ENCODE data around the gene MCRS1.
A peak's percentile ranks its signal among the peaks of the same experiment; 100 is the strongest.

MCRS1 gene

DNA sequence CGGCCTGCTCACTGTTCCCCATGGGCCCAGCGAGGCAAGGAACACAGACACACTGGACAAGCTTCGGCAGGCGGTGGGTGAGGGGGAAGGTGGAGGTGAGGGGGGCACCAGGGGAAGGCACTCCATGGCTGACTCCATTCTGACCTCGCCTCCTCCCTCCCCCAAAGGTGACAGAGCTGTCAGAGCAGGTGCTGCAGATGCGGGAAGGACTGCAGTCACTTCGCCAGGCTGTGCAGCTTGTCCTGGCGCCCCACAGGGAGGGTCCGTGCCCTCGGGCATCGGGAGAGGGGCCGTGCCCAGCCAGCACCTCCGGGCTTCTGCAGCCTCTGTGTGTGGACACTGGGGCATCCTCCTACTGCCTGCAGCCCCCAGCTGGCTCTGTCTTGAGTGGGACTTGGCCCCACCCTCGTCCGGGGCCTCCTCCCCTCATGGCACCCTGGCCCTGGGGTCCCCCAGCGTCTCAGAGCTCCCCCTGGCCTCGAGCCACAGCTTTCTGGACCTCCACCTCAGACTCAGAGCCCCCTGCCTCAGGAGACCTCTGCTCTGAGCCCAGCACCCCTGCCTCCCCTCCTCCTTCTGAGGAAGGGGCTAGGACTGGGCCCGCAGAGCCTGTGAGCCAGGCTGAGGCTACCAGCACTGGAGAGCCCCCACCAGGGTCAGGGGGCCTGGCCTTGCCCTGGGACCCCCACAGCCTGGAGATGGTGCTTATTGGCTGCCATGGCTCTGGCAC lies 10.6 kb downstream of the MCRS1 start:
- DNase-seq (ENCODE audit: insufficient read length, low spot score): no peak
- TF ChIP-seq TAF1 (IDR thresholded peaks at IDR 0.05; ENCODE audit: low read depth, low read length) (no peak), POLR2AphosphoS5 (IDR thresholded peaks at IDR 0.05; ENCODE audit: low read depth, low read length) (no peak), PAX5 (IDR thresholded peaks at IDR 0.05; ENCODE audit: insufficient read depth, low read length, severe bottlenecking) (no peak), SPI1 (IDR thresholded peaks at IDR 0.05; ENCODE audit: low read depth, low read length) (no peak), POLR2A (IDR thresholded peaks at IDR 0.05; ENCODE audit: low read depth, low read length) (no peak; the same call in 1 of the 2 replicates), POU2F2 (IDR thresholded peaks at IDR 0.05; ENCODE audit: low read depth, low read length) (no peak)
- no peak for FAIRE-seq

DNA sequence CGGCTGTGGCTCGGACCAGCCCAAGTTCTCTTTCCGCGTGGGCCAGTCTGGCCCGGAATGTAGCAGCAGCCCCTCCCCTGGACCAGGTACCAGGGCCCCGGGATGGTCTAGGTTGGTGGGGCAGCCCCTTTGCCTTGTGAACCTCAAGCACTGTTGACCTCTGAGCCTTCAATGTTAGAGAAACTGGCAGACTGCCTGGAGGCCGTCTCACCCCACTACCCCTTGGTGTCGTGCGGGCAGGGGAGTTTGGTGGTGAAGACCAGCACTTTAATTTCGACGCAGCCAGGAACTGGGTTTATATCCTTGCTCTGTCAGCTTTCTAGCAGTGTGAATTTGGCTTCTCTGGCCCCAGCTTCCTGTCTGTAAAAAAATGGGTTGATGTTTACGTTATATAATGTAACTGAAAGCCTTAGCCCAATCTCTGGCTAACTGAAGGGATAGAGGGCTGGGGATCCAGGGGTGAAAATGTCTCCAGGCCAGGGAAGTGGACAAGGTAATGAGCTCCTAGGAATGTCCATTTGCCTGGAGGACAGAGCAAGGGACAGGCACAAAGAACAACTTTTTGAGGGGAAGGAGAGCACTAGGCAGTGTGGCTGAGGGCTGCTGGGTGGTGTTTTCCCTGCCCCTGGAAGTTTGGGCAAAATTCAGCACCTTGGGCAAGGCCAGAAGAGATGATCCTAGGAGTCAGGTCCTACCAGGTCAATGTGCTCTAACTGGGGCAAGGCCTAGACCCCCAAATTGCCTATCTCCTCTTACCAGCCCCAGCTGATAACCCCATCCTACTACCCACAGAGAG lies 11.4 kb downstream of the MCRS1 start:
- TF ChIP-seq POLR2A (IDR thresholded peaks at IDR 0.05; ENCODE audit: low read depth, low read length) (0 out of 2 replicates have a peak, but pooled peaks have one; percentile 32), POU2F2 (IDR thresholded peaks at IDR 0.05; ENCODE audit: low read depth, low read length) (no peak)
- DNase-seq (ENCODE audit: insufficient read length, low spot score) (no peak), FAIRE-seq (no peak)

DNA sequence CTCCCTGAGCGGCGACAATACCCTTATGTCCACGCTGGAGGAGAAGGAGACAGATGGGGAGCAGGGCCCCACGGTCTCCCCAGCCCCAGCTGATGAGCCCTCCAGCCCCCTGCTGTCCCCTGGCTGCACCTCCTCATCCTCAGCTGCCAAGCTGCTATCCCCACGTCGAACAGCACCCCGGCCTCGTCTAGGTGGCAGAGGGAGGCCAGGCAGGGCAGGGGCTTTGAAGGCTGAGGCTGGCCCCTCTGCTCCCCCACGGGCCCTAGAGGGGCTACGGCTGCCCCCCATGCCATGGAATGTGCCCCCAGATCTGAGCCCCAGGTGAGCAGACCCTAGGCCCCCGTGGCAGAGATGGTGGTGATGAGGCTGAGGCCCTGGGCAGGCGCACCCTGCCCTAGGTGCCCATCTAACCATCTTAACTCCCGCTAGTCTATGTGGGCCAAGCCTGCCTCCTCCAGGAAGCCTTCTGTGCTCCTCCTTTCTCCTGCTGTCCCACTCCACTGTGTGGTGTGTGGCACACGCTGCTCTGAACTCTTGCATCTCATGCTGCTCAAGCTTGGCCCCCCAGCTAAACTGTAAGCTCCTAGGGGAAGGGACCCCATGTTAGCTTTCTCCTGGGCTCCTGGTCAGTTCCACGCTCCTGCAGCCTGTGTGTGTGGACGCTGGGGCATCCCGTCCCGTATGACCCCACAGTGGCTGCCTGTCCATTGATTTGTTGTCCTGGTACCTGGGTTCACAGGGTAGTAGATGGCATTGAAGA lies 12.1 kb downstream of the MCRS1 start:
- TF ChIP-seq SPI1 (IDR thresholded peaks at IDR 0.05; ENCODE audit: low read depth, low read length): no peak
- no peak for TF ChIP-seq POU2F2 (IDR thresholded peaks at IDR 0.05; ENCODE audit: low read depth, low read length)
- TF ChIP-seq POLR2AphosphoS5 (IDR thresholded peaks at IDR 0.05; ENCODE audit: low read depth, low read length): peak; percentile 38; the same call in 1 of the 2 replicates
- FAIRE-seq: no peak
- DNase-seq (ENCODE audit: insufficient read length, low spot score): no peak

DNA sequence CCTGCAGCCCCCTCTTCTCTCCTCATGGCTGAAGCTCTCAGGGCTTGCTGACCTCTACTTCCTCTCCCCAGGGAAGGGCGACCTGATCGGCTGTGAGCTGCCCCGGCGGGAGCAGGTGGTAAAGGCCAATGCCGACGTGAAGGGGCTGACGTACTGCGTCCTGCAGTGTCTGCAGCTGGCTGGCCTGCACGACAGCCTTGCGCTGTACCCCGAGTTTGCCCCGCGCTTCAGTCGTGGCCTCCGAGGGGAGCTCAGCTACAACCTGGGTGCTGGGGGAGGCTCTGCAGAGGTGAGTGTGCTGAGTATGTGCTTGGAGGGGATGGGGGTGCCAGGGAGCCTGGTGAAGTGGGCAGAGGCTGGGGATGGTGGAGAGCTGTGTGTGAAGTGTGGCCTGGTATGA lies 13.7 kb downstream of the MCRS1 start:
- TF ChIP-seq POLR2AphosphoS5 (IDR thresholded peaks at IDR 0.05; ENCODE audit: low read depth, low read length): no peak
- TF ChIP-seq TAF1 (IDR thresholded peaks at IDR 0.05; ENCODE audit: low read depth, low read length): no peak
- no peak for TF ChIP-seq SPI1 (IDR thresholded peaks at IDR 0.05; ENCODE audit: low read depth, low read length)
- TF ChIP-seq PAX5 (IDR thresholded peaks at IDR 0.05; ENCODE audit: insufficient read depth, low read length, severe bottlenecking): no peak
- TF ChIP-seq POLR2A (IDR thresholded peaks at IDR 0.05; ENCODE audit: low read depth, low read length): no peak
- DNase-seq (ENCODE audit: insufficient read length, low spot score) (no peak), FAIRE-seq (no peak)

DNA sequence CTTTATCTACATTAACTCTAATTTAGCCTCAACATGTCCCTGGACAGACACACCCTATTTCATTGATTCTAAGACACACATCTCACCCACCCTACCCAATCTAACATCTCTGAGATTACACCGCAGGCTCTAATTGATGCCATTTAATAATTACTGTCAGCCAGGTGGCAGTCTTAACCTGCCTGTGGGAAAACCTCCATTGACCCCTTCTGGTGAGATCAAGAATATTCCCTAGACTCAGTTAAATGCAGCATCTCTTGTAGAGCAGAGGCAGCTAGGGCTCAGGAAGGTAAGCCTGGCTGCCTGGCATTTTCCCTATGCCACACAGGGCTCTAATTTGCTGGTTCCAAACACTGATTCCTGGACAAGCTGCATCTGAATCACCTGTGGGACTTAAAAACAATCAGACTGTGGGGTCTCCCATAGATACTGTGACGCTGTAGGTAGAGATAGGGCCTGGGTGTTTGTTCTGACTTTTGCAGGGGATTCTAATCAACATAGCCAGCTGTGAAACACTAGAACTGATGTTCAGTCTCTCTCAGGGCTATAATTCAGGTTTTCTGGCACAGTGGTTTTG lies 14.3 kb downstream of the MCRS1 start:
- no peak for TF ChIP-seq POLR2A (IDR thresholded peaks at IDR 0.05; ENCODE audit: low read depth, low read length)
- TF ChIP-seq POU2F2 (IDR thresholded peaks at IDR 0.05; ENCODE audit: low read depth, low read length): no peak
- no peak for TF ChIP-seq POLR2AphosphoS5 (IDR thresholded peaks at IDR 0.05; ENCODE audit: low read depth, low read length)
- no peak for TF ChIP-seq TAF1 (IDR thresholded peaks at IDR 0.05; ENCODE audit: low read depth, low read length)
- TF ChIP-seq SPI1 (IDR thresholded peaks at IDR 0.05; ENCODE audit: low read depth, low read length): no peak
- no peak for TF ChIP-seq PAX5 (IDR thresholded peaks at IDR 0.05; ENCODE audit: insufficient read depth, low read length, severe bottlenecking)
- peak; percentile 47 for FAIRE-seq
- no peak for DNase-seq (ENCODE audit: insufficient read length, low spot score)

DNA sequence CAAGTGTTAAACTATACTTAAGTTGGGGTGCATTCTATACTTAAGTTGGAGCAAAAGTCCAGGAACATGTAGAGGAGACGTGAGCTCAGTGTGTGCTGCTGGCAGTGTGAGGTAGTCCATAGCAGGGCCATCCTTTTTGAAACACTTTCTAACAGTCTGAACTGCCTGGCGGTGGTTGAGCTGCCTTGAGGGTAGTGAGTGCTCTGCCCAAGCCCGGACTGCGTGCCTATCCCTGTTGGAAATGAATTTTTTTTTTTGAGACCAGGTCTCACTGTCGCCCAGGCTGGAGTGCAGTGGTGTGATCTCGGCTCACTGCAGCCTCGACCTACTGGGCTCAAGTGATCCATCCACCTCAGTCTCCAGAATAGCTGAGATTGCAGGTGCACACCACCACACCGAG lies 15.0 kb downstream of the MCRS1 start:
- TF ChIP-seq TAF1 (IDR thresholded peaks at IDR 0.05; ENCODE audit: low read depth, low read length) (no peak), PAX5 (IDR thresholded peaks at IDR 0.05; ENCODE audit: insufficient read depth, low read length, severe bottlenecking) (no peak), SPI1 (IDR thresholded peaks at IDR 0.05; ENCODE audit: low read depth, low read length) (no peak), POU2F2 (IDR thresholded peaks at IDR 0.05; ENCODE audit: low read depth, low read length) (no peak), POLR2AphosphoS5 (IDR thresholded peaks at IDR 0.05; ENCODE audit: low read depth, low read length) (no peak), POLR2A (IDR thresholded peaks at IDR 0.05; ENCODE audit: low read depth, low read length) (no peak)
- no peak for DNase-seq (ENCODE audit: insufficient read length, low spot score)
- no peak for FAIRE-seq

DNA sequence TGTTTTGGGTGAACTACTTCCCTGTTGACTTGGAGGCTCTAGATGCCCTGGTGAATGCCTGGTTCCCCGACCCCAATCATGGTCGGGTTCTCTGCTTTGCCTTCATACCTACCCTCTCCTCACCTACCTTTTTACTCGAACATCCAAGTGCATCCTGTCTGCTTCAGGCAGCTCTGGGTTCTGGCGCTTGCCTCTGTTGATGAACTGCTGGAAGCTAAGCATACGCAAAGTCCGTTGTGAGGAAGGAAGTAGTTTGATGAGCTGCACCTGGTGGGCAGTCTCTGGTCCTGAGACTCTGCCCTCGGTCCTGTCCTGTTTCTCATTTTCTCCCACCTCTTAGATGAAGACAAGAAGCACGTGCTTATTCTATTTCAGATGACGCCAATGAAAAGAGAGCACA lies 15.5 kb downstream of the MCRS1 start:
- FAIRE-seq (no peak), DNase-seq (ENCODE audit: insufficient read length, low spot score) (no peak)
- TF ChIP-seq POU2F2 (IDR thresholded peaks at IDR 0.05; ENCODE audit: low read depth, low read length) (no peak), SPI1 (IDR thresholded peaks at IDR 0.05; ENCODE audit: low read depth, low read length) (no peak), PAX5 (IDR thresholded peaks at IDR 0.05; ENCODE audit: insufficient read depth, low read length, severe bottlenecking) (no peak), POLR2AphosphoS5 (IDR thresholded peaks at IDR 0.05; ENCODE audit: low read depth, low read length) (no peak), TAF1 (IDR thresholded peaks at IDR 0.05; ENCODE audit: low read depth, low read length) (no peak)

DNA sequence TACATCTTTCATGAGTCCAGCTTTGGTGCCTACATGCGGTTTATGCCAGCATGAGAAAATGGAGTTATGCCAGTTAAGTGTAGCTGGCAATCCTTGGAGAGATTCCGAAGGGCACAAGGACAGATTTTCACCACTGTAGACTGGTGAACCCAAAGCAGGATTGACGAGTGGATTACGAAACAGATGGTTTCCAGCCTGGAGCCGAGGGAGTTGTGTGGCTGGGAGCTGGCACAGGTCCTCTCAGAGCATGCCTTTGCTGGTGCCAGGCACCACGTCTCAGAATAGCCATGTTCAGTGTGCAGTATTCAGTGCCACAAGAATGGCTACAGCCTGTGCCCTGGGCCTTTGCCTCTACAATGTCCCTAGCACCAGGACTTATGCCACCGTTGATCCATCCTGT lies 15.9 kb downstream of the MCRS1 start:
- DNase-seq (ENCODE audit: insufficient read length, low spot score): no peak
- TF ChIP-seq SPI1 (IDR thresholded peaks at IDR 0.05; ENCODE audit: low read depth, low read length) (no peak), TAF1 (IDR thresholded peaks at IDR 0.05; ENCODE audit: low read depth, low read length) (no peak), POLR2AphosphoS5 (IDR thresholded peaks at IDR 0.05; ENCODE audit: low read depth, low read length) (no peak), POU2F2 (IDR thresholded peaks at IDR 0.05; ENCODE audit: low read depth, low read length) (no peak), POLR2A (IDR thresholded peaks at IDR 0.05; ENCODE audit: low read depth, low read length) (no peak), PAX5 (IDR thresholded peaks at IDR 0.05; ENCODE audit: insufficient read depth, low read length, severe bottlenecking) (no peak)
- no peak for FAIRE-seq

DNA sequence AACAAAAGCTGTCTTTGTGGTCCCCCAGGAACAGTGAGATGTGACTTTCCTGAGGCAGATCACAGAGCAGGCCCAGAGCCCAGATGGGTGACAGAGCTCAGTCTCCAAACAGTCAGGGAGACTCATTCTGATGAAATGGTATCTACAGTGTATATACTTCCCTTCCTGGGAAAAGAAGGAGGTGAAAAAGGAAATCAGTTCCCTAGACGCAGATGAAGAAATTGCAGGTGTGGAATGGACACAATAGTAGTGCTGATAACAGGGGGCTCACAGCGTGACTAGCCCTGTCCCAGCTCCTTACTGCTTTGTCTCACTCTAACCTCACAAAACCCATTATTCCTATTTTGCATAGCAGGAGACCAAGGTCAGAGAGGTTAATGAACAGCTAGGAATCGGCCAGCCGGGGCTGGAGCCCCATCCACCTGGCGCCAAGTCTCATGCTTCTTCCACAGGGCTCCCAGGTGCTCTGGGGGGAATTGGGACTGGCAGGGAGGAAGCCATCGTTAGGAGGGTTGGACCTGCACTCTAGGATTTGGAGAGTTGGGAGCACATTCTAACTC lies 17.2 kb downstream of the MCRS1 start:
- no peak for FAIRE-seq
- DNase-seq (ENCODE audit: insufficient read length, low spot score): no peak
- TF ChIP-seq PAX5 (IDR thresholded peaks at IDR 0.05; ENCODE audit: insufficient read depth, low read length, severe bottlenecking) (no peak), POLR2AphosphoS5 (IDR thresholded peaks at IDR 0.05; ENCODE audit: low read depth, low read length) (no peak), POU2F2 (IDR thresholded peaks at IDR 0.05; ENCODE audit: low read depth, low read length) (no peak), SPI1 (IDR thresholded peaks at IDR 0.05; ENCODE audit: low read depth, low read length) (no peak), TAF1 (IDR thresholded peaks at IDR 0.05; ENCODE audit: low read depth, low read length) (no peak), POLR2A (IDR thresholded peaks at IDR 0.05; ENCODE audit: low read depth, low read length) (no peak)
